RWPE2 (cell line): ENCODE data around the gene SMARCC2.

ENCODE experiments used
- ATAC-seq: fragments of 200-7000 bp; cut with Tn5 transposase; 3 replicates; pipeline ENCODE4 v1.9.1; 2021; ENCODE audit warnings: low read depth
- DNase-seq: peaks from one replicate; pipeline ENCODE4 v3.0.0-alpha.2; 2020; ENCODE audit warnings: low spot score
- H3K27ac ChIP-seq: fragments of 450-650 bp; 2 replicates; pipeline ENCODE4 v1.5.1; 2017; ENCODE audit warnings: mild to moderate bottlenecking; ENCODE audit not compliant: poor library complexity, severe bottlenecking
- H3K27me3 ChIP-seq: fragments of 250-450 bp; sonication (Bioruptor Pico); 2 replicates; pipeline ENCODE4 v1.5.1; 2021; ENCODE audit warnings: mild to moderate bottlenecking, moderate library complexity; ENCODE audit not compliant: insufficient read depth, poor library complexity, severe bottlenecking
- H3K36me3 ChIP-seq: fragments of 250-450 bp; sonication (Bioruptor Pico); 2 replicates; pipeline ENCODE4 v1.5.1; 2020; ENCODE audit warnings: low read depth, mild to moderate bottlenecking, moderate library complexity
- H3K4me1 ChIP-seq: fragments of 250-450 bp; sonication (Bioruptor Pico); 2 replicates; pipeline ENCODE4 v1.5.1; 2021; ENCODE audit warnings: mild to moderate bottlenecking, moderate library complexity; ENCODE audit not compliant: insufficient read depth, poor library complexity, severe bottlenecking
- H3K4me3 ChIP-seq: fragments of 250-450 bp; sonication (Bioruptor Pico); 2 replicates; pipeline ENCODE4 v1.5.1; 2021; ENCODE audit warnings: mild to moderate bottlenecking, moderate library complexity; ENCODE audit not compliant: severe bottlenecking
- H3K9me3 ChIP-seq: fragments of 250-450 bp; sonication (Bioruptor Pico); 2 replicates; pipeline ENCODE4 v1.5.1; 2021; ENCODE audit warnings: mild to moderate bottlenecking, moderate library complexity; ENCODE audit not compliant: severe bottlenecking
- CTCF ChIP-seq: fragments of 450-650 bp; IDR thresholded peaks from one replicate; pipeline ENCODE4 v1.5.1; 2017; ENCODE audit warnings: mild to moderate bottlenecking, moderate library complexity; ENCODE audit not compliant: poor library complexity, severe bottlenecking

Gene SMARCC2

GRCh38 chr12:56219840-56220239 lies 30.6 kb upstream of the SMARCC2 start:
- Histone ChIP-seq H3K36me3 (peaks cover 13% of the 10 kb centered on the region), H3K27ac (peak overlapping the region; percentile 81), H3K27me3 (no peaks in the 10 kb centered on the region), H3K4me3 (no peak overlapping the region), H3K4me1 (peaks cover 3% of the 10 kb centered on the region), H3K9me3 (no peaks in the 10 kb centered on the region)
- no peak for ATAC-seq
- DNase-seq, result no peak
- TF ChIP-seq CTCF, result no peak

- Histone ChIP-seq H3K9me3 (no peaks in the 10 kb centered on the region), H3K27ac (no peak overlapping the region), H3K4me3 (no peak overlapping the region), H3K36me3 (peaks cover 45% of the 10 kb centered on the region), H3K4me1 (no peaks in the 10 kb centered on the region), H3K27me3 (no peaks in the 10 kb centered on the region)
- no peak for ATAC-seq
- no peak for TF ChIP-seq CTCF
- no peak for DNase-seq
Measured at GRCh38 chr12:56216461-56216860, 27.2 kb upstream of the SMARCC2 start.

- Histone ChIP-seq H3K4me1 (no peaks in the 10 kb centered on the region), H3K36me3 (peaks cover 70% of the 10 kb centered on the region), H3K27me3 (no peaks in the 10 kb centered on the region), H3K4me3 (no peak overlapping the region), H3K9me3 (no peaks in the 10 kb centered on the region), H3K27ac (no peak overlapping the region)
- no peak for TF ChIP-seq CTCF
- ATAC-seq (no peak), DNase-seq (no peak)
Measured at GRCh38 chr12:56213878-56214277, 24.6 kb upstream of the SMARCC2 start.

GRCh38 chr12:56212361-56212760 lies 23.1 kb upstream of the SMARCC2 start:
- no peaks in the 10 kb centered on the region for H3K4me1 ChIP-seq
- peaks cover 85% of the 10 kb centered on the region for H3K36me3 ChIP-seq
- no peak overlapping the region for H3K27ac ChIP-seq
- H3K9me3 ChIP-seq, result no peaks in the 10 kb centered on the region
- no peak for DNase-seq
- H3K4me3 ChIP-seq, result no peak overlapping the region
- no peaks in the 10 kb centered on the region for H3K27me3 ChIP-seq
- no peak for ATAC-seq
- no peak for TF ChIP-seq CTCF

GRCh38 chr12:56208006-56208405 lies 18.7 kb upstream of the SMARCC2 start:
- Histone ChIP-seq H3K27me3 (no peaks in the 10 kb centered on the region), H3K4me1 (no peaks in the 10 kb centered on the region), H3K9me3 (no peaks in the 10 kb centered on the region), H3K36me3 (peaks cover 78% of the 10 kb centered on the region), H3K4me3 (no peak overlapping the region), H3K27ac (no peak overlapping the region)
- ATAC-seq, result no peak
- no peak for TF ChIP-seq CTCF
- no peak for DNase-seq
